ENCODE measurements around the gene CACNB4.

Gene CACNB4

GRCh38 chr2:151815821-151816489 is 282.9 kb downstream of the CACNB4 start:
- no peak for TF ChIP-seq CTCF (IDR thresholded peaks at IDR 0.05; ENCODE audit: low read depth, low read length, missing control alignments)
- in situ Hi-C loops (cut with HindIII; ENCODE audit: low sequenced_read_pairs), result no loop called here
- no peak overlapping the region for H3K4me3 ChIP-seq (ENCODE audit: low read depth, low read length)
- no peak for DNase-seq (ENCODE audit: low read depth)

GRCh38 chr2:151810489-151810888 is 288.4 kb downstream of the CACNB4 start:
- no peak for TF ChIP-seq CTCF (IDR thresholded peaks at IDR 0.05; ENCODE audit: low read depth, low read length, missing control alignments)
- in situ Hi-C loops (cut with HindIII; ENCODE audit: low sequenced_read_pairs), result no loop called here
- no peak overlapping the region for H3K4me3 ChIP-seq (ENCODE audit: low read depth, low read length)
- no peak for DNase-seq (ENCODE audit: low read depth)

- no peak for TF ChIP-seq CTCF (IDR thresholded peaks at IDR 0.05; ENCODE audit: low read depth, low read length, missing control alignments)
- DNase-seq (ENCODE audit: low read depth), result no peak
- in situ Hi-C loops (cut with HindIII; ENCODE audit: low sequenced_read_pairs), result no loop called here
- no peak overlapping the region for H3K4me3 ChIP-seq (ENCODE audit: low read depth, low read length)
Measured at GRCh38 chr2:151809073-151809383, 289.8 kb downstream of the CACNB4 start.

GRCh38 chr2:151808258-151809072 is 290.4 kb downstream of the CACNB4 start:
- DNase-seq (ENCODE audit: low read depth), result no peak
- peak; percentile 24 for TF ChIP-seq CTCF (IDR thresholded peaks at IDR 0.05; ENCODE audit: low read depth, low read length, missing control alignments)
- in situ Hi-C loops (cut with HindIII; ENCODE audit: low sequenced_read_pairs), result no loop called here
- H3K4me3 ChIP-seq (ENCODE audit: low read depth, low read length), result no peak overlapping the region

GRCh38 chr2:151805961-151806360 is 292.9 kb downstream of the CACNB4 start:
- H3K4me3 ChIP-seq (ENCODE audit: low read depth, low read length), result no peak overlapping the region
- in situ Hi-C loops (cut with HindIII; ENCODE audit: low sequenced_read_pairs), result no loop called here
- DNase-seq (ENCODE audit: low read depth), result no peak
- no peak for TF ChIP-seq CTCF (IDR thresholded peaks at IDR 0.05; ENCODE audit: low read depth, low read length, missing control alignments)

- DNase-seq (ENCODE audit: low read depth), result no peak
- no peak for TF ChIP-seq CTCF (IDR thresholded peaks at IDR 0.05; ENCODE audit: low read depth, low read length, missing control alignments)
- H3K4me3 ChIP-seq (ENCODE audit: low read depth, low read length), result no peak overlapping the region
- in situ Hi-C loops (cut with HindIII; ENCODE audit: low sequenced_read_pairs), result no loop called here
Measured at GRCh38 chr2:151805343-151805742, 293.5 kb downstream of the CACNB4 start.
